GM21529 (cell line): ENCODE measurements around the gene LRFN2.

Source experiments
- ATAC-seq: cut with Tn5 transposase; IDR thresholded peaks from one replicate; pipeline ENCODE4 v1.9.1; 2021; ENCODE audit not compliant: unreplicated experiment

The LRFN2 gene

DNA sequence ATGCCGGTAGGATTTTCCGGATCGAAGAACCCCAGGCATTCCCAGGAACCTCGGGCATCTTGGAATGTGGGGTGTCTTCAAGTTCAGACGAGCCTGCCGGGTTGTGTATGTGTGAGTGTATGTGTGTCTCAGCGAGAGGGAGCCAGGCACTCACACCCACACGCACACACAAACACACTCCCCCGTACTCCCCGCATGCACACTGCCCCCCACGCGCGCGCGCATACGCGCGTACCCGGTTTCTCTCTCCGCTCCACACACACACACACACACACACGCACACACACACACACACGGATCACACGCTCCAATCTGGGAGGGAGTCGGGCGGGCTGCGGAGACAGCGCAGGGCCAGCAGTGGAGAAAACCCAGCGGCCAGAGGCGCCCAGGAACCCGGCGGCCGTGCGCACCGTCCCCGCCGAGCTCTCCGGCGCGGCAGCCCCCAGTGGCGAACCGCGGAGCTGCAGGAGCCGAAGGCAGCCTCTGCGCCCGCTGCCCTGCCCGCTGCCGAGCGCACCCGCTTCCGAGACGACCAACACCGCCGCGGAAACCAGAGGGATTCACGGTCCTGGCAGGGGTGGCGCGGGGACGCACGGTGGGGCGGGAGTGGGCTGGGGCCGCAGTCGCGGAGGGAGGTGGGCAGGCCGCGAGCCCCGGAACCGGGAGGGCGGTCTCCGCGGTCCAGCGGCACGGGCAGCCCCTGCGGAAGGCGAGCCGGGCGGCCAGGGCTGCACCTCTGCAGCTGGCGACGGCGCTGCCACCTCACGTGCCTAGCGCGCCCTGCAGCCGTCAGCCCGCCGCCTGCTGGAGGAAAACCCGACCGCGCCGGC is at the start of gene LRFN2:
LRFN2 (minus strand) TSS at position 125 of the 830 bp plus-strand sequence.
- ATAC-seq, result peak; percentile 69

DNA sequence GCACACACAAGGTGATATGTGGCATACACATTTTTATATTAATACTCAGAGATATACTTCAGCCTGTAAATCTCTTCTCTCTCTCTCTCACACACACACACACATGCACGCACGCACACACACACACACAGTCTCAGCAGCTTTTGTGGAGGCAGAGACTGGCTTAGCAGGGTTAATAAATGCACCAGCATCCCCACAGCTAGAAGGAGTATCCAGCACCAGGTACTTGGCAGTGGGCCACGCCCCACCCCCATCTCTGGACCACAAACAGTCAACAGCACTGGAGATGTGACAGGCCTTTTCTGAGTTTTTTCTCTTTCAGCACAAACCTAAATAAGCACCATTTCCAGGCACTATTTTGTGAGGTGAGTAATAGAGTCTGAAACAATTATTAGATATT is 47.3 kb upstream of the LRFN2 start:
- no peak for ATAC-seq

DNA sequence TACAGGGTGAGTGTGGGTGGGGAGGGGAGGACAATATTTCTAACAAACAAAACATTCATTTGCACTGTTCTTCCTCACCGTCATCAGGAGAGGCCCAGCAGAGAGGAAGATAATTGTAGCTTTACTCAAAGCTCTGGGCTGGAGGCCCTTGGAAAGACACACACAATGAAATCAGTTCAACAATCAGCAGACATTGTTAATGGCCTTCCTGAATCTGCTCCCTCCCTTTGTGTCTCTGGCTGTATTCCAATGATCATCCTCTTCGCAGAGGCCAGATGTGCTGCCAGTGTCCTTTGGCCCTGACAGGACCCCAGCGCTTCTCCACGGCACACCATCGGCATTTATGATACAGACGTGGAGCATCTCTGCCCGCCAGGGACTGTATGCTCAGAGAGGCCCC is 44.6 kb upstream of the LRFN2 start:
- no peak for ATAC-seq

DNA sequence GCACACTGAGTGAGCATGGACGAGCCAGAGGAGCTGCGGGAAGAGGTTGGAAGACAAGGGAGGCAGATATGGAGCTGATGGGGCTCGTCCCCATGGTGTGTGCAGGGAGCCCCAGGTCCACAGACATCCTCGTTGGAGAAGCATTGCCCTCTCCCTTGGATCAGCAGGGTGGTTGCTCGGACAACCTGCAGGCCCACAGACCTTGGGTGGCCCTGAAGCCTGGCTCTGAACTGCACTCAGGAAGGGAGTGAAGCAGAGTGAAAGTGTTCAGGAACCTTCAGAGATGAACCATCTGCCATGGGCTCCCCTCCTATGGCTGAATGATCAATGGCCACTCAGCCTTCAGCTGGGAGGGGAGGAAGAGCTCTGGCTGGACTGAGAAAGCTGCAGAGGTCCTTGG is 43.3 kb upstream of the LRFN2 start:
- ATAC-seq, result no peak

DNA sequence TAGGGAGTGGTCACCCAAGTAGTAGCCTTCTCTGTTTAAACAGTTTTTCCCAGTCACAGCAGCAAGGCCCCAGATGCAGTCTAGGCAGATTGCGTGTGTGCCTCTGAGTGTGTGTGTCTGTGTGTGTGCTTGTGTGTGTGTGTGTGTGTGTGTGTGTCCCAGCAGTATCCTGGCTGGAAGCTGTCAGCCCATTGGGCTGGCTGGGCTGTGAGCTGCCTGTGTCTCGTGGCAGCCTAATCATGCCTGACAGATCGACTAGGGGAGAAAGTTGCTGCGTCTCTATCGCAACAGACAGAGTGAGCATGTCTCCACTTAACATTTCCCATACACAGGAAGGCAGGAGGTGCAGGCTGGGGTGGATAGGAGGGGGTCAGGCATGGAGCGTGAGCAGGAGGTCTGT is 42.9 kb upstream of the LRFN2 start:
- ATAC-seq, result no peak

DNA sequence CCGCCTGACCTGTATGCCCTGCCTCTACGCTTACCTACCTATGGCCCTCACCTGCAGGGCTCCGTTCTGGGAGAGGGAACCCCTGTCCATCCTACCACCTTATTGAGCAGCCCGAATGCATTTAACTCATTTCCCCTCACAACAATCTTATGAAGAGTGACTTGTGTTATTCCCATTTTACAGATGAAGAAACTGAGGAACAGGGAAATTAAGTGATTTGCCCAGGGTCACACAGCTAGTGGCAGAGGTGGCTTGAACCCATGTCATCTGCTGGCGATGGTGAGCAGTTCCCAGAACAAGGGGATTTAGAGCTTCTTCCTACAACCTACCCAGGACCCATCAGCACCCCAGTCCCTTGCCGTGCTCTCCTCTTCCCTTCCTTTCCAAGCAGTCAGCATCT is 42.3 kb upstream of the LRFN2 start:
- no peak for ATAC-seq

DNA sequence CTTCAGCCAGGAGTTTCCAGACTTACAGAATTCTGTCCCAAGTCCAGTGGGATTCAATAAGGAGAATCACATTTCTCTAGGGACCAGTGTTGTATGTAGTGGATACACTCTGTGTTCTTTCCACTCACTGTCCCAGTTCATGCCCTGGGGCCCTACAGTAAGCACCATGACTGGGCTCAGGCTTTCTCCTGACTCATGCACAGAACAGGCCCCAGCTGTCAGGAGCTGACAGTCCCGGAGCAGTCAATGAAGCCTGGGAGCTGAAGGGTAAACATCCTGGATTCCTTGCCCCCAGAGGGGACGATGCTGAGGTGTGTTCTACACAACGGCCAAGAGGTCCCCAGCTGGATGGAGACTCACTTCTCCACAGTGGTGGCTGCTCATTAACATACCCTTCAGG is 40.2 kb upstream of the LRFN2 start:
- ATAC-seq, result no peak

DNA sequence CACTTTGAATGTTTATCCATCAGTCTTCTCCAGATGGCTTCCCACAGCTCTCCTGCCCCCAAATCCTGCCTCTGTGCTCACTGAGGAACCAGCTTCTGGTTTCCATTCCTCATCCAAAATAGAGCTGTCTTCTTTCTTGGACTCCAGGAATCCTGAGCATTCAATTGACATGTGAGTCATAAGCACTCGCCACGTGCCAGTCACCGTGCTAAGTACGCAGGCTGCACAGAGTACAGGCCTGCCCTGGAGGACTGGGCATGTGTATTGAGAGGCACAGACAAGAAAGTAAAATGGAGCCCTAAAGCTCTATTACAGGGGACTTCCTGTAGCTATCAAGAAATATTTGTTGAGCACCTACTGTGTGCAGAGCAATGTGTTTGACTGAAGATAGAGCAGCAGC is 39.7 kb upstream of the LRFN2 start:
- no peak for ATAC-seq

DNA sequence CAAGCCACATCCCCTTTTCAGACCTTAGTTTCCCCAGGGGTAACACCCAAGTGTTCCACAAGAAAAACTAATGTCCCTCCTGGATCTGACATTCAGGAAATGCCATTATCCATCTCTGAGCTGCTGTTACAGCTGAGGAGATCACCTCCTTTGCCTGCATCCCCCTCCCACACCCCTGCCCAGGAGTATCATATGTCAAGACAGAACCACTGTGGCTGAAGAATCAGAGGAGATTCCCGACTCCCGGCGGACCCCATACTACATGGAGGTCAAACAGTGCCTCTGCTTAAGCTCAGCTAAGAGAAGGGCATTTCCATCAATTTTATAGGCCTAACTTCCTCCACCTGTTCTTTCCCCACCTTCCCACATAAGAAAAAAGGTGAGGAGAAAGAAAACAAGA is 36.8 kb upstream of the LRFN2 start:
- ATAC-seq, result no peak

DNA sequence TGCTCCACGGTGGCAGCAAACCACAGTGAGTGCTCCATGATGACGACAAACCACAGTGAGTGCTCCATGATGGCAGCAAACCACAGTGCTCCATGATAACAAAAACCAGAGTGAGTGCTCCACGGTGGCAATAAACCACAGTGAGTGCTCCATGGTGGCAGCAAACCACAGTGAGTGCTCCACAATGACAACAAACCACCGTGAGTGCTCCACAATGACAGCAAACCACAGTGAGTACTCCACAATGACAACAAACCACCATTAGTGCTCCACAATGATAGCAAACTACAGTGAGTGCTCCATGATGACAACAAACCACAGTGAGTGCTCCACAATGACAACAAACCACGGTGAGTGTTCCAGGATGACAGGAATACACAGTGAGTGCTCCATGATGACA is 36.0 kb upstream of the LRFN2 start:
- ATAC-seq, result no peak

DNA sequence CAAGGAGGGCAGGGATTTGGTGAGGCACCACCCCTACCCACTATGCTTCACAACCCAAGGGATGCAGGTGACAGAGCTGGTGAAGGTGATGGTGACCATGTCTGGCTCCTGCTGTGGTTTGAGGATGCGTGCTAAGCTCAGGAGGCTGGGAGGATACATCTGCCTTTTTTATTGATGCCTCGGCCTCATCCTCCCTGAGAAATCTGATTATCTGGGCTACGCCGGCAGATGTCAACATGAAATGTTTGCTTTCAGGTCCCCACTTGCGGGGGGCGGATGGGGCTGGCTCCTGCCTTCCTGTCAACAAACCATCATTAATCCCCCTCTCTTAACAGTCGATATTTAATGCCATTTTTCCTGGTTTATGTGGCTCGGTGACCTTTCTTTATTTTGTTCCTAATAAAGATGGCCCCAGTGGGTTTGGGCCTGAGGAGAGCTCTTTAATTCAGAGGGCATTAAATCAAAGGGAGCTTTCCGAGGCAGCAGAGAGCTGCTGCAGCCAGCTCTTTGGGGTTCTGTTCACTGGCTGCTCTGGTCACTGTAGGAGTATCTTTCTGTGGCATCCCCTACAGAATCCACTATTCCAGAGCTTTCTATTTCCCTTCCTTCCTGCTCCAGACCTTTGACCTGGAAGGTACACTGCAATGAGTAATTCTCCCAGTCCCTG is 33.5 kb upstream of the LRFN2 start:
- no peak for ATAC-seq

DNA sequence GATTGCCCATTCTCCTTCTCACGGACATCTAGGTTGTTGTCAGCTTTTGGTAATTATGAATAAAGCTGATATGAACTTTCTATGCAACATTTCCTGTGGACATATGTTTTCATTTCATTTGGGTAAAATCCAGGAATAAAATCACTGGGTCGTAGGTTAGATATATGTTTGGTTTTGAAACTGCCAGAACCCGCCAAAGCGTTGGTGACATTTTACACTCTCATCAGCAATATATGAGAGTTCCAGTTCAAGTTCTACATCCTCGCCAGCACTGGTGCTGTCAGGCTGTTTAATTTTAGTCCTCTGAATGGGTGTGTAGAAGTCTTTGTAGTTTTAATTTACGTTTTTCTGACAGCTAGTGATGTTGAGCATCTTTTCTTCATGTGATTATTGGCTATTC is 27.5 kb upstream of the LRFN2 start:
- ATAC-seq, result no peak

DNA sequence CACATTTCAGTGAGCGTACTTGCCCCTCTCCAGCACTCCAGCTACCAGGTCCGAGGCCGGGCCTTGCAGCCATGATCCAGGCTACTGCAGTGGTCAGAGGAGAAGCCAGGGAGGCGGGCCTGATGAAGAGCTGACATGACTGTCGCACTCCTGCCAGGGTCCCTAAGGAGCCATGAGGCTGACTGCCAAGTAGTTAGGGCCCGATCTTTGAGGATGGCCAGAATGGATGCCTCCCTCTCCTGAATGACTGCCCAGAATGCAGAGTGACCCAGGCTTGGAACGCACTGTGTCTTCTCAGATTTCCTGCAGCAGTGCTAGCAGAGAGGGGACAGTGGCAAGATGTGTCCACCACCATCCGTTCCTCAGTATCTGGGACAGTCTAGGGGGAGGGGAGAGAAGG is 24.7 kb upstream of the LRFN2 start:
- no peak for ATAC-seq

DNA sequence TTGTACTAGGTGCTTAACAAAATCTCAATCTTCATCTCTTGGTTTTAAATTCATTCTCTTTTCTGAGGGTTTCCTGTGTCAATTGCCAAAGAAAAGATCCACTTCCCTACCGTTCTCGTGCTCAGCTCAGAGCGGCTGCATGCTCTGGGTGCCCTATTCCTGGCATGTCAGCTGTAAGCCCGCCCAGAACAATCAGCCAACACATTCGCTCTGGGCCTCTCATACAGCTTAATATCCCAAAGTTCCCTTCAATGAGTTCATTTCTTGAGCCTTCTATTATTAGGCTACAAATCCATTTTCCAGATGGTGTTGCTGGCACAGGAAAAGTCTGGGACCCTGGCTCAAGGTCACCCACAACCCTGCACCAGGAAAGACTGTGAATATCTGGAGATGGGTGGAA is 24.3 kb upstream of the LRFN2 start:
- ATAC-seq, result no peak

DNA sequence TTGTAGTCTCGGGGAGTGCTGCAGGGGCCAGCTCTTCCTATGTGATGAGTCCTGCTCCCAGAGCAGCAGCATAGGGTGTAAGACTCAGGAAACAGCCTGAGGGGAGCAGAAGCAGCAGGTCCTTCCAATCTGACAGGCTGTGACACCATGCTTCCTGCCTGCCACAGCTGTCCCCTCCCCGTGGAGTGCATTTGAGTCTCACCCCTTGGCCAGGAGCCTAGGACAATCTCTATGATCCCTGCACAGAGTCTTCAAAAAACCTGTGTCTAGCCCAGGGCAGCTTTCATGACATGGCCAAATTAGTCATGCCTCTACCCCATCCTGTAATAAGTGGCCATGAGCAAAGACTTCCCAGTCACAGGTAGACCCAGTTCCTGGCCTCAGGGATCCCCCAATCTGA is 23.1 kb upstream of the LRFN2 start:
- ATAC-seq, result no peak

DNA sequence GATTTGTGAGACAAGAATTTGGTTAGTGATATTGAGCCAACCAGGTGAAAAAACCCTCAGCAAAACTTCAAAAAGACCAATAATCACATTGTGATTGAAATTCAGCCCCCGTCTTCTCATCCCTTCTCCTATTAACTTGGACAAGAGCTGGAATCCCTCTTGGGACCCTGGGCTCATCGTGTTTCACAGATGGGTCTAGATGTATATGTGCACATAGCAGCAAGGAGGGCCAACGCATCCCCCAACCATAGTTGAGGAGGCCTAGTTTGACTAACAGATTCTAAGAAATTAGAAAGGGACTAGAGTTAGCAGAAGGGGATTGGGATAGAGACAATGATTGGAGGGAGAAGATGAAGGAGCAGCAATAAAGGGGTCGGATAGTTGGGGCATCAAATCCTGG is 19.8 kb upstream of the LRFN2 start:
- no peak for ATAC-seq

DNA sequence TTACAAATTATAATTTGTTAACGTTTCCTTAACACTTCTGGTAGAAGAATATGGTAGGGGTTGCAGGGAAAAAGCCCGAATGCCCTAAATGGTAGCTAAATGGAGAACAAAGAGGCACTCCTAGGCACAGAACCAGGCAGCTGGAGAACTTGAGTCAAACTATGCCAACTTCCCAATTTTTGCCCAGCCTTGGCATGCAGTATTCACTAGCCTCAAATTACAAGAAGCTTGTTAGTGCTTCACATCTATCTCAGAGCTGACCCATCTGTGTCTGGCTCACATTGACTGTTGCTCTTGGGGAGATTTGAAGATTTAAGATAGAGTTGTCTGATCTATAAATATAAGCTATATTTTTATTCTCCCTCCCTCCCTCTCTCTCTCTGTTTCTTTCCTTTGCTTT is 19.4 kb upstream of the LRFN2 start:
- ATAC-seq, result no peak

DNA sequence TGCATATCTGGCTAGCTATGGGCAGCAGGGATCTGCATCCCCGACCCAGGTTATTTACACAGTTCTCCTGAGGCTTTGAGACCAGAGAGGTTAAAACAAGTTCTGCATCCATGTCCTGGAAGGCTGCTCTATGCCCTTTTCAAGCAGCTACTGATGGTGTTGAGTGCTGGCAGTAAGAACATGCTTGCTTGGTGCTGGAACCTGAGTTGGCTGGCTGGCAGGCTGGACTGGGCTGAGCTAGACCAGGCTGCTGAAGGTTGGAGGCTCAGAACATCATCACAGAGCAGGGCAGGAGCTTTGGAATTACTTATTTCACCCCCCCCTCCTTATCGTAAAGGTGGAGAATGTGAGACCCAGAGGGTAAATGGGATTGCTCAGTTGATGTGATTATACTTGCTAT is 16.9 kb upstream of the LRFN2 start:
- ATAC-seq, result no peak

DNA sequence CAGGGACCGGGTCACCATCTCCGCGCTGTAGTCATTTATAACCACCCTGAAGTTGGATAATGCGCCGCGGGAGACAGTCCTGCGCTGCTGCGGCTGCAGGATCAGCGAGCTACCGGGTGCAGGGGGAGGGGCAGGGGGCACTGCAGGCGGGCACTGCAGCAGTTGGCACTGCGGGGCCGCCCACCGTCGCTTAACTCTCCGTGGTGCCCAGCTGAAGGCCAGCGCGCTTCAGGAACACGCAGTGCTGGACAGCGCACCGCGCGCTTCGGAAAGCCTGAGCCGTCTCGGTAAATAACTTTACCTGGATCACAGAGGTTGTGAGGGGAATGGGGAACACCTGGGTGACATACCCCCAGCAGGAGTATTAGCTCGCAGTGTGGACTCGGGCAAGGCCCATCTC is 12.4 kb upstream of the LRFN2 start:
- ATAC-seq, result no peak

DNA sequence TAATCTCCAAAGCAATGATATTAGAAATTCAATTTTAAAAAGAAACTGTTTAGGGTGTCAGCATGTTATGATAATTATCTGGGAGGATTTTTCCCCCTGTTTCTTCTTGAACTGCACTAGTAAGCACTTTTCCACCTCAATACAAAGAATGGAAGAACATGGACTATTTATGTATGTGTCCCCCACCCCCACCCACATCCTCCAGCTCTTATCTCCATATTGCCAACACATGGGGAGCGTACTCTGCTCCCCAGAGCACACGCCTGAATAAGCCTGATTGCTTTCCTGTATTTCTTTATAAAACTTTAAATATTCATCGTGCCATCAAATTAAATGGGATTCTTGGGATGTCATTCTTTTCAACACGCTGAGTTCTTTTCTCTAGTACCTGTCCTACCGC is 11.4 kb upstream of the LRFN2 start:
- ATAC-seq, result no peak

DNA sequence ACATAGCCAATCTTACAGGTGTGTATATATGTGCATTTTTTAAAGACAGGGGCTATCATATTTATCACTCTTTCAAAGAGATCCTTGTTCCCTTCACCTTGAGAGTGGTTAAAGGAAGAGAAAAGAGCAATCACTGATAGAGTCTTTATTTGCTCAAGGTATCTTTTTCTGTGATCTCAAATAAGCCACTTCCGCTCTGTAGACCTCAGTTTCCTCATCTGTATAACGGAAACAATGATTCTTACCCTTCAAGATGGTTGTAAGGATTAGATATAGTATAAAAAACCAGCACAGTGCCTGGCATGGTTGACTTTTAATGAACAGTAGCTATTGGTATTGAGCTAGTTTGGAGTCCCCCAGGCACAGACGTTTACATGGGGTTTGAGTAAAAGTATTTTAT is 10.1 kb upstream of the LRFN2 start:
- no peak for ATAC-seq

DNA sequence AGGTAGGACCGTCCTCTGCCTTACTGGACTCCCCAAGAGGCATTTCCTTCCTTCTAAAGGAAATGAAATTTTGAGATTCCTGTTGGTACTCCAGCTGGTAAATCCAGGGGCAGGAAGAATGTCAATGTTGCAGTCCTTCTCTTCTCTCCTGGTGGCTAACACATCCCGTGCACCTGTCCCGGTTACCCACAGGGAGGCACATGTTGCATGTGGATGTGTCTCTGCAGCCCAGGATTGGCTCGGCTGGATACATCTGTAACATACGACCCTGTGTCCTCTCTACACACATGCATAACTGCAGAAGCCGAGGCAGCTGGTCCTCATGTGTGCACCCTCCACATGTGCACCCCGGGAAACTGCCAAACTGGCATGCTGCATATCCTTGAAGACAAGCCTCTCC is 1.3 kb upstream of the LRFN2 start:
- no peak for ATAC-seq

DNA sequence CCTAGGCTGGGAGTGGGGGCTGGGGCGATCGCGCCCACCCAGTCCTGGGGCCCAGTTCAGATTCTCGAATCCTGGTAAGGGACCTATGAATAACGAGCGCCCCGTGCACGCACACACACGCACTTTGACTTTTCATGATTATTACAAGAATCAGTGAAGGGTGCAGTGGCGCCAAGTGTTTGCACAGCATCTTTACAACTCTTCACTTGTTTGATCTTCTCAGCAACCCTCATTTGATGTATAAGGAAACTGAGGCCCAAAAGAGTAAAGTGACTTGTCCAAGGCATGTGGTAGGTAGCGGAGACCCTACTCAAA is 863 bp upstream of the LRFN2 start:
- no peak for ATAC-seq
